HG03280 (cell line): ENCODE results near the gene MACROD2.

Experiments
- ATAC-seq: cut with Tn5 transposase; IDR thresholded peaks from one replicate; pipeline ENCODE4 v1.9.1; 2021; ENCODE audit warnings: mild to moderate bottlenecking, moderate library complexity; ENCODE audit not compliant: unreplicated experiment

MACROD2 gene

GRCh38 chr20:16083639-16084280 lies 2088.4 kb downstream of the MACROD2 start:
- no peak for ATAC-seq

- ATAC-seq, result no peak
Observed at GRCh38 chr20:16095226-16095625, 2099.9 kb downstream of the MACROD2 start.

DNA sequence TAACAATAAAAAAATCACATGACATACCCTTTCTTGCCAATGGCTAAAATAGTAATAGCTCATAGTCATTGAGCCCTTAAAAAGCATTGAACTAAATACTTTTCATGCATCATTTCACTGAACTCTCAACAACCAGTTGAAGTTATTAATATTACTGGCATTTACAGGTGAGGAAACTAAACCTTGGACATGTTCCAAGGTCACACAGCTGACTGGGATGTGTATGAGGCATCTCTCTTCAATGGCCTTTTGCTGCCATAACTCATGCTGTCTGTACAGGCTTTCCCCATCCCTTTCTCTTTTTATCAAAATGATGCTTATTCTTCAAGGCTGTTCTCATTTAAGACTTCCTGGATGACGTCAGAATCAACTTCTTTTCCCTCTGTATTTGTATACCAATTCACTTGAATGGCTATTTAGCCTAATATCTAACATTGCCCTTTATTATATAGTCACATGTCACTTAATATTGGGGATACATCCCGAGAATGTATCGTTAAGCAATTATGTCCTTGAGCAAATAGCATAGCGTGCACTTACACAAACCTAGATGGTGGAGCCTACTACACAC lies 2101.5 kb downstream of the MACROD2 start:
- ATAC-seq, result no peak

DNA sequence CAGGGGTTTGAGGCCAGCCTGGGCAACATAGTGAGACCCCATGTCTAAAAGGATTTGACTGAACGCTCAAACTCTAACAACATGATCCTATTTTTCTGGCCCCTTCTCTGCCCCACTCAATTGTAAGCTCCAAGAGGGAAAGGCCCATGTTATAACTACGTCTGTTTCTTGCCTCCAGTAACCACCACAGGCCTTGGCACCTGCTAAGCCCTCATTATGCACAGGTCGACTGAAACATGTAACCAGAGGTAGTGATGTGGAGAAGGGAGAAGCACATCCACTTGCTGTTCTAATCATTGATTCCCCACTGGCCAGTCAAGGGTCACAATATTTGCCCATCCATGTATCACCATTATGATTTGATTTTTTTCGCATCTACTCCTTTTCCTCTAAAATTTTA lies 2102.5 kb downstream of the MACROD2 start:
- no peak for ATAC-seq

- ATAC-seq, result no peak
Observed at GRCh38 chr20:16098890-16099639, 2103.7 kb downstream of the MACROD2 start.

DNA sequence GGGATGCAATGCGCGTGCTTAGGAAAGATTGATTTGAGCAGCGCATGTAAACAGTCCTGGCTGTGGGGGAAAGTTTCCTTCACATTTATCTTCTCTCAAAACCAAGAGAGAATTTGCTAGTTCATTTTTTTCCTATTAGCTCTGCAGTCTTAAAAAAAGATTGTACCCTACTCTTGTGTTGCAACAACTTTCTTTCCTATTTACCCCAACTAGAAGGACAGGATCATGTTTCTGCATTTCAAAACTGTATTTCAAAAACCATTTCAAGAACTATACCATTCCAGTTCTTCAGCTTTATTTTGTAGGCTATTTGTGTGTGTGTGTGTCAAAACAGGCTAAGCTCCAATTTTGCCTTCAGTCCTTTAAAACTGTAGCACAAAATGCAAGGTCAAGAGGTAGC lies 2104.8 kb downstream of the MACROD2 start:
- ATAC-seq, result no peak

DNA sequence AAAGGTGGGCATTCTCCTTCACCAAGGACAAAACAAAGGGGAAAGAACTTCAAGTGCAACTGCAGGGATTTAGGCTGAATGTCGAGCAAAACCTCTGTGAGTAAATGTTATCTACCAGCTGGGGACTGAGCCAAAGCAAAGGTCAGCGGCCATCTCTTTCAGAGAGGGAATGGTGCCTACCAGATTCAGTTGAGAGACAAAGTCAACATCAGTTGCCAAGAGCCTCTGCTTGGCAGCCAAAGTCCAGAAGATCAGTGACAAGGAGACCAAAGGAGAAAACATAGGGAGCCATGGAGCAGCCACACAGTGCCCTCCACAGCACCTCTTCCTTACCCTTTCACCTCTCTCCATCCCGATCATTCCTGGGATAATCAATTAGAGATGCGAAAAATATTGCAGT lies 2105.5 kb downstream of the MACROD2 start:
- no peak for ATAC-seq
